HepG2 (cell line): ENCODE results near the gene POC1A. TPM values are rescaled to one million over a fixed set of nuclear protein-coding genes. Genes with fewer than 3 reads are reported as not detected.

Source experiments
- ATAC-seq: fragments of 200-7000 bp; cut with Tn5 transposase; 3 replicates; pipeline ENCODE4 v1.9.1; 2020; ENCODE audit warnings: mild to moderate bottlenecking, moderate library complexity
- BruUV-seq: library from RNA; stranded (reverse); fragments of 400-500 nt; replicated peaks from 2 replicates; lab custom pipeline; 2021; lab: Mats Ljungman, UMichigan
- CTCF ChIA-PET: fragments of 300-600 bp; formaldehyde crosslinking; extraction: SDS; loops from one replicate; lab custom pipeline; 2021; ENCODE audit warnings: low total read pairs, inconsistent platforms, low intra/inter-chr PET ratio; lab: Yijun Ruan, JAX
- POLR2A ChIA-PET: fragments of 350-600 bp; sonication (Branson Sonifier 250); formaldehyde crosslinking; loops from one replicate; lab custom pipeline; 2020; ENCODE audit warnings: antibody characterized with exemption, inconsistent platforms; lab: Yijun Ruan, JAX
- DNase-seq: peaks from one replicate; pipeline ENCODE4 v3.0.0-alpha.2; 2015; ENCODE audit warnings: low spot score
- FAIRE-seq: peaks from 3 replicates; lab custom pipeline; 2011; peaks lifted over from hg19 to GRCh38; lab: Jason Lieb, UNC
- H2AFZ ChIP-seq: one replicate; pipeline ENCODE4 v1.6.1; 2011; ENCODE audit warnings: low read length, inconsistent platforms
- H3K27ac ChIP-seq: fragments of 300-600 bp; 3 replicates; pipeline ENCODE4 v1.8.0; 2011; ENCODE audit warnings: mixed run types, mild to moderate bottlenecking, mixed read lengths, low read length, inconsistent platforms; ENCODE audit not compliant: insufficient read depth; ENCODE audit errors: extremely low read length
- H3K27me3 ChIP-seq, 2 experiments: fragments of 200-600 bp in 1 of 2; 2 replicates in 1 of 2; 3 replicates in 1 of 2; pipeline versions ENCODE4 v1.6.0 to v1.8.0; 2011; ENCODE audit warnings: low read length in 2 of 2, mild to moderate bottlenecking in 2 of 2, moderate library complexity in 2 of 2, inconsistent platforms in 1 of 2; ENCODE audit not compliant: insufficient read depth in 2 of 2, control insufficient read depth in 1 of 2
- H3K36me3 ChIP-seq, 2 experiments: fragments of 200-600 bp in 1 of 2; replicated peaks in 1 of 2; 2 replicates in 1 of 2; 3 replicates in 1 of 2; pipeline versions ENCODE4 v1.5.1 to v1.8.0; 2011; ENCODE audit warnings: low read length in 2 of 2, inconsistent platforms in 1 of 2; ENCODE audit not compliant: insufficient read depth in 2 of 2, control insufficient read depth in 1 of 2
- H3K4me1 ChIP-seq: 2 replicates; pipeline ENCODE4 v1.5.1; 2012; ENCODE audit warnings: low read length, inconsistent platforms; ENCODE audit not compliant: insufficient read depth
- H3K4me2 ChIP-seq: 2 replicates; pipeline ENCODE4 v1.6.0; 2011; ENCODE audit warnings: low read depth, low read length, inconsistent platforms
- H3K4me3 ChIP-seq, 3 experiments: fragments of 200-600 bp in 1 of 3; sonication (generic), shearing (Covaris generic) in 1 of 3; replicated peaks in 1 of 3; 2 replicates each; pipeline ENCODE4 v1.5.1; 2011 to 2016; ENCODE audit warnings: low read length in 3 of 3, inconsistent platforms in 2 of 3, low read depth in 2 of 3, mild to moderate bottlenecking in 2 of 3, control low read depth in 1 of 3, mixed read lengths in 1 of 3; ENCODE audit not compliant: insufficient read depth in 1 of 3
- H3K79me2 ChIP-seq: one replicate; pipeline ENCODE4 v1.6.1; 2011; ENCODE audit warnings: low read length, inconsistent platforms; ENCODE audit not compliant: insufficient read depth
- H3K9ac ChIP-seq: 2 replicates; pipeline ENCODE4 v1.6.0; 2011; ENCODE audit warnings: mild to moderate bottlenecking, low read depth, low read length, inconsistent platforms; ENCODE audit not compliant: insufficient read depth
- H3K9me3 ChIP-seq: 2 replicates; pipeline ENCODE4 v1.5.1; 2012; ENCODE audit warnings: mild to moderate bottlenecking, low read length
- H4K20me1 ChIP-seq: 2 replicates; pipeline ENCODE4 v1.6.0; 2011; ENCODE audit warnings: inconsistent platforms, mild to moderate bottlenecking, low read length, moderate library complexity; ENCODE audit not compliant: insufficient read depth
- BCL6 ChIP-seq: IDR thresholded peaks from 2 replicates; pipeline ENCODE4 v1.6.1; 2016; ENCODE audit warnings: missing genetic modification reagents, missing compliant biosample characterization
- GABPA ChIP-seq, 2 experiments: IDR thresholded peaks; 2 replicates each; pipeline ENCODE4 v1.6.1; 2011 to 2016; ENCODE audit warnings: low read depth in 2 of 2, low read length in 1 of 2, missing biosample characterization in 1 of 2, missing genetic modification characterization in 1 of 2
- GATAD2A ChIP-seq: IDR thresholded peaks from 2 replicates; pipeline ENCODE4 v1.6.1; 2016
- RAD51 ChIP-seq: fragments of 450-650 bp; IDR thresholded peaks from 2 replicates; pipeline ENCODE4 v1.6.1; 2016; ENCODE audit warnings: borderline replicate concordance
- RARA ChIP-seq: IDR thresholded peaks from 2 replicates; pipeline ENCODE4 v1.6.1; 2016; ENCODE audit warnings: missing genetic modification reagents, missing compliant biosample characterization
- TEAD3 ChIP-seq: optimal IDR thresholded peaks from 2 replicates; pipeline ENCODE3; 2016; ENCODE audit warnings: borderline replicate concordance
- ZNF552 ChIP-seq: sonication (generic); formaldehyde crosslinking; IDR thresholded peaks from 2 replicates; pipeline ENCODE4 v1.9.0; 2022; ENCODE audit warnings: missing genetic modification reagents, mild to moderate bottlenecking, borderline replicate concordance
- WGBS: methylation state at CpG from one replicate; pipeline ENCODE4 v1.1.6; 2017; ENCODE audit warnings: low lambda C conversion rate; 5-methylcytosine and 5-hydroxymethylcytosine counted together
- in situ Hi-C: cut with HindIII; loops from 2 replicates; pipeline ENCODE4 v1.10.0; 2017; ENCODE audit warnings: low pct_unique_long_range_greater_than_20kb; ENCODE audit not compliant: extremely low pct_ligation_motif_present
- intact Hi-C: fragments of 100-400 bp; cut with micrococcal nuclease; formaldehyde crosslinking; loops from one replicate; pipeline ENCODE4 v1.10.0; 2022; ENCODE audit not compliant: unreplicated experiment
- polyA plus RNA-seq, 8 experiments: library from polyadenylated mRNA; depleted of rRNA in 3 of 8; stranded (reverse) in 7 of 8; unstranded in 1 of 8; fragments of >200 nt; fragmentation: Illumina TruSeq in 4 of 8; extraction: Trizol in 4 of 8; gene quantifications; 2 replicates each; pipeline versions ENCODE4 v1.2.1 to v1.2.3, GENCODE V29; 2011 to 2016; ENCODE audit warnings: low read depth in 4 of 8, missing spikeins in 1 of 8, mixed read lengths in 1 of 8; ENCODE audit not compliant: insufficient read depth in 1 of 8
- total RNA-seq, 5 experiments: library from RNA; depleted of rRNA; stranded (reverse); fragments of >200 nt; fragmentation: Illumina TruSeq; extraction: Trizol; gene quantifications; 2 replicates each; pipeline ENCODE4 v1.2.3, GENCODE V29; 2016; ENCODE audit warnings: low read depth in 1 of 5
- TF ChIP-seq, protein P1 (sequence below): IDR thresholded peaks from 2 replicates; pipeline ENCODE4 v1.6.1; 2012; ENCODE audit warnings: low read length, improper control_type of control experiment
- TF ChIP-seq, protein P2 (sequence below): sonication (generic); formaldehyde crosslinking; IDR thresholded peaks from 2 replicates; pipeline ENCODE4 v1.4.0; 2020; ENCODE audit warnings: missing genetic modification reagents, borderline replicate concordance

POC1A gene
- total and polyA plus RNA-seq, 2 of the 13 experiments (the other 11 are each of a cell fraction or from before 2014, with no cell fraction given) = 14.6 to 20.0 TPM

DNA sequence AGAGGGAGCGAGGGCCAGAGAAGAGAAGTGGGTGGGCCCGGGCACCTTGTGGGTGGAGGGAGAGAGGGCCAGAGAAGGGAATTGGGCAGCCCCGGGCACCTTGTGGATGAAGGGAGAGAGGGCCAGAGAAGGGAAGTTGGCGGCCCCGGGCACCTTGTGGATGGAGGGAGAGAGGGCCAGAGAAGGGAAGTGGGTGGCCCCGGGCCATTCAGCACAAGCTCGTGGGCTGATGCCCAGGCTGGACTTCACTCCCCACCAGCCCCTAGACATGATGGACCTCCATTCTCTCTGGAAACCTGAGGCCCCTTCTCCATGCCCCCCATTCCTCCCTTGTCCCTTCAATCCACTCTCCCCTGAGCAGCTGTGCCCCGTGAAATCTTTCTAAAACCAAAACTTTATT is 113.6 kb downstream of the POC1A start:
- no peak for TF ChIP-seq GATAD2A (CRISPR knock-in tag)
- TF ChIP-seq, protein P1, sequence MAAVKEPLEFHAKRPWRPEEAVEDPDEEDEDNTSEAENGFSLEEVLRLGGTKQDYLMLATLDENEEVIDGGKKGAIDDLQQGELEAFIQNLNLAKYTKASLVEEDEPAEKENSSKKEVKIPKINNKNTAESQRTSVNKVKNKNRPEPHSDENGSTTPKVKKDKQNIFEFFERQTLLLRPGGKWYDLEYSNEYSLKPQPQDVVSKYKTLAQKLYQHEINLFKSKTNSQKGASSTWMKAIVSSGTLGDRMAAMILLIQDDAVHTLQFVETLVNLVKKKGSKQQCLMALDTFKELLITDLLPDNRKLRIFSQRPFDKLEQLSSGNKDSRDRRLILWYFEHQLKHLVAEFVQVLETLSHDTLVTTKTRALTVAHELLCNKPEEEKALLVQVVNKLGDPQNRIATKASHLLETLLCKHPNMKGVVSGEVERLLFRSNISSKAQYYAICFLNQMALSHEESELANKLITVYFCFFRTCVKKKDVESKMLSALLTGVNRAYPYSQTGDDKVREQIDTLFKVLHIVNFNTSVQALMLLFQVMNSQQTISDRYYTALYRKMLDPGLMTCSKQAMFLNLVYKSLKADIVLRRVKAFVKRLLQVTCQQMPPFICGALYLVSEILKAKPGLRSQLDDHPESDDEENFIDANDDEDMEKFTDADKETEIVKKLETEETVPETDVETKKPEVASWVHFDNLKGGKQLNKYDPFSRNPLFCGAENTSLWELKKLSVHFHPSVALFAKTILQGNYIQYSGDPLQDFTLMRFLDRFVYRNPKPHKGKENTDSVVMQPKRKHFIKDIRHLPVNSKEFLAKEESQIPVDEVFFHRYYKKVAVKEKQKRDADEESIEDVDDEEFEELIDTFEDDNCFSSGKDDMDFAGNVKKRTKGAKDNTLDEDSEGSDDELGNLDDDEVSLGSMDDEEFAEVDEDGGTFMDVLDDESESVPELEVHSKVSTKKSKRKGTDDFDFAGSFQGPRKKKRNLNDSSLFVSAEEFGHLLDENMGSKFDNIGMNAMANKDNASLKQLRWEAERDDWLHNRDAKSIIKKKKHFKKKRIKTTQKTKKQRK = no peak
- DNase-seq (no peak), ATAC-seq (no peak), FAIRE-seq (no peak)
- Histone ChIP-seq H4K20me1 (no peaks in the 10 kb centered on the region), H3K27me3 (no peaks in the 10 kb centered on the region), H2AFZ (no peak overlapping the region), H3K4me3 (peak overlapping the region in 1 of 3 experiments; percentile 58; a peak in 2 of 6 replicates), H3K9ac (peak overlapping the region; percentile 35; the same call in 1 of the 2 replicates), H3K4me2 (peak overlapping the region; percentile 73), H3K79me2 (no peaks in the 10 kb centered on the region), H3K4me1 (peaks cover 62% of the 10 kb centered on the region), H3K36me3 (no peaks in the 10 kb centered on the region), H3K9me3 (no peaks in the 10 kb centered on the region), H3K27ac (no peak overlapping the region)
- 62% methylated on average over 8 of the region's 8 CpGs for WGBS
- POLR2A ChIA-PET = interaction anchor here (0.6 to 4.3 kb wide), 8 partner anchors 11 to 403 kb away, joined by 3 to 20 read pairs (median 4); partner anchors contain the start of genes DUSP7, POC1A and RPL29
- in situ Hi-C loops = loop anchor here (5.0 kb wide), 1 partner anchor 38 kb away; no protein-coding TSS in a partner anchor
- no TSS peak for BruUV-seq
- intact Hi-C loops = no loop called here
- CTCF ChIA-PET = interaction anchor here (1.7 kb wide), 1 partner anchor 26 kb away, joined by 3 read pairs; no protein-coding TSS in a partner anchor

DNA sequence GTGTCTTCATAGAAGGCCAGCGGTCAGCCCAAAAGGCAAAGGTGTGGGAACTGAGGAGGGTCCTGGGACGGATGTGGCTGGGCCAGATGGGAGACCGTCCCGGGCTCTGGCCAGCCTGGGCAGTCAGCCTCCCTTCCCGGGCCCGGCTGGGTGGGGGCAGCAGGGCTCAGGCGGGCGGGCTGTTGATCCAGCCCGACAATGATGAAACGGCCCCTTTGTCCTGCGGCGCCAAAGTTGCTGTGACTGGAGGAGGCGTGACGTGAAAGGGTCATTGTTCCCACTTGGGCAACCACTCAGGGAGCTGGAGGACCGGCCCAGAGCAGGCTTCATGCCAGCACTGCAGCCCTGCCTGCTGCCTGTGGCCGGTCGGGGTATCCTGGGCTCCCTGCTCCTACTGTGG is 114.4 kb downstream of the POC1A start:
- 4% methylated on average over 4 of the region's 17 CpGs for WGBS
- no peaks in the 10 kb centered on the region for H3K9me3 ChIP-seq
- peak overlapping the region; percentile 35 for H3K9ac ChIP-seq
- H3K4me1 ChIP-seq = peaks cover 63% of the 10 kb centered on the region
- BruUV-seq = no TSS peak
- intact Hi-C loops (no loop called here), in situ Hi-C loops (loop anchor here (5.0 kb wide), 1 partner anchor 38 kb away; no protein-coding TSS in a partner anchor)
- no peaks in the 10 kb centered on the region for H3K27me3 ChIP-seq
- H3K36me3 ChIP-seq = no peaks in the 10 kb centered on the region
- peak overlapping the region in 1 of 3 experiments; percentile 58; a peak in 2 of 6 replicates for H3K4me3 ChIP-seq
- ATAC-seq (peak; percentile 79), DNase-seq (peak; percentile 93), FAIRE-seq (peak; percentile 75)
- no peak overlapping the region for H3K27ac ChIP-seq
- CTCF ChIA-PET = no interaction called here
- H3K79me2 ChIP-seq = no peaks in the 10 kb centered on the region
- H4K20me1 ChIP-seq = no peaks in the 10 kb centered on the region
- peak overlapping the region; percentile 73 for H3K4me2 ChIP-seq
- no peak overlapping the region for H2AFZ ChIP-seq
- POLR2A ChIA-PET = interaction anchor here (0.6 to 4.3 kb wide), 8 partner anchors 10 to 404 kb away, joined by 3 to 20 read pairs (median 4); partner anchors contain the start of genes DUSP7, POC1A and RPL29
- peak; percentile 28; the same call in 1 of the 2 replicates for TF ChIP-seq RARA (CRISPR knock-in tag)
- TF ChIP-seq RAD51 = no peak
- no peak for TF ChIP-seq TEAD3 (CRISPR knock-in tag)
- peak; percentile 52 for TF ChIP-seq BCL6 (CRISPR knock-in tag)
- TF ChIP-seq, protein P2, sequence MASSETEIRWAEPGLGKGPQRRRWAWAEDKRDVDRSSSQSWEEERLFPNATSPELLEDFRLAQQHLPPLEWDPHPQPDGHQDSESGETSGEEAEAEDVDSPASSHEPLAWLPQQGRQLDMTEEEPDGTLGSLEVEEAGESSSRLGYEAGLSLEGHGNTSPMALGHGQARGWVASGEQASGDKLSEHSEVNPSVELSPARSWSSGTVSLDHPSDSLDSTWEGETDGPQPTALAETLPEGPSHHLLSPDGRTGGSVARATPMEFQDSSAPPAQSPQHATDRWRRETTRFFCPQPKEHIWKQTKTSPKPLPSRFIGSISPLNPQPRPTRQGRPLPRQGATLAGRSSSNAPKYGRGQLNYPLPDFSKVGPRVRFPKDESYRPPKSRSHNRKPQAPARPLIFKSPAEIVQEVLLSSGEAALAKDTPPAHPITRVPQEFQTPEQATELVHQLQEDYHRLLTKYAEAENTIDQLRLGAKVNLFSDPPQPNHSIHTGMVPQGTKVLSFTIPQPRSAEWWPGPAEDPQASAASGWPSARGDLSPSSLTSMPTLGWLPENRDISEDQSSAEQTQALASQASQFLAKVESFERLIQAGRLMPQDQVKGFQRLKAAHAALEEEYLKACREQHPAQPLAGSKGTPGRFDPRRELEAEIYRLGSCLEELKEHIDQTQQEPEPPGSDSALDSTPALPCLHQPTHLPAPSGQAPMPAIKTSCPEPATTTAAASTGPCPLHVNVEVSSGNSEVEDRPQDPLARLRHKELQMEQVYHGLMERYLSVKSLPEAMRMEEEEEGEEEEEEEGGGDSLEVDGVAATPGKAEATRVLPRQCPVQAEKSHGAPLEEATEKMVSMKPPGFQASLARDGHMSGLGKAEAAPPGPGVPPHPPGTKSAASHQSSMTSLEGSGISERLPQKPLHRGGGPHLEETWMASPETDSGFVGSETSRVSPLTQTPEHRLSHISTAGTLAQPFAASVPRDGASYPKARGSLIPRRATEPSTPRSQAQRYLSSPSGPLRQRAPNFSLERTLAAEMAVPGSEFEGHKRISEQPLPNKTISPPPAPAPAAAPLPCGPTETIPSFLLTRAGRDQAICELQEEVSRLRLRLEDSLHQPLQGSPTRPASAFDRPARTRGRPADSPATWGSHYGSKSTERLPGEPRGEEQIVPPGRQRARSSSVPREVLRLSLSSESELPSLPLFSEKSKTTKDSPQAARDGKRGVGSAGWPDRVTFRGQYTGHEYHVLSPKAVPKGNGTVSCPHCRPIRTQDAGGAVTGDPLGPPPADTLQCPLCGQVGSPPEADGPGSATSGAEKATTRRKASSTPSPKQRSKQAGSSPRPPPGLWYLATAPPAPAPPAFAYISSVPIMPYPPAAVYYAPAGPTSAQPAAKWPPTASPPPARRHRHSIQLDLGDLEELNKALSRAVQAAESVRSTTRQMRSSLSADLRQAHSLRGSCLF (CRISPR knock-in tag) = no peak
- no peak for TF ChIP-seq ZNF552 (CRISPR knock-in tag)
- no peak for TF ChIP-seq GABPA (IDR thresholded peaks at IDR 0.05; ENCODE audit: low read depth, low read length)
- TF ChIP-seq GABPA (CRISPR knock-in tag; IDR thresholded peaks at IDR 0.05; ENCODE audit: low read depth) = no peak
